Fibroblast of skin of abdomen (primary cell): ENCODE data around the gene SYNE2.
"Not testable (repeated sequence)": the region's sequence is repeated elsewhere in the genome, so short reads cannot be mapped to it uniquely, and the experiment has no call there.

ENCODE experiments used
- DNase-seq: peaks from one replicate; pipeline ENCODE4 v3.0.0-alpha.2; 2013

The SYNE2 gene

DNA sequence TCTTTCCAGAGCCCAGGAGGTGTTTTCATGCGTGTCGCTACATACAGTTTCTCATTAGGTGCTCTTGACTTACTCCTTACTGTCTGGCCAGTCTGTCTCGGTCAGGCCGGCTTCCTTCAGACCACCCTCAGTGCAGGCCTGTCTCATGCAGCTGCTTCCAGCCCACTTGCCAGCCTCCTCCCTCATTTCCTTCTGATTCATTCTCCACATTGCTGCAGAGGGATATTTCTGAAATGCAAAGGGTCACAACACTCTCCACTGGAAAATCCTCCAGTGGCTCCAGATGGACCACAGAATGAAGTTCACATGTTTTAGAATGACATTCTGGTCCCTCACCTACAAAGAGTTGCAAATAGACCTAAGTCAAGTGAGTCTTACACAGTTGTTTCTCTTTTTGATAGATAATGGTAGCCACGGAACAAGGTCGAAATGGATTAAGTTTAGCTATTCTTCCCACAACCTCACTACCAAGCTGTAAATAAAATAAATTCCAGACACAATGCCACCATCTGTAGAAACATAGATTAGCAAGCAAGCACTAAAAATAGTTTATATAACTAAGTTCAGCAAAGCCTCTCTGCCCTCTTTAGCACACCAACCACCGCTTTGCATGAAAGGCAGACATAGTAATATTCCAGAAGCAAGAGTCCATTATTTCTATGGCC is 294.5 kb downstream of the SYNE2 start:
- DNase-seq, result peak; percentile 40

- no peak for DNase-seq
Observed at GRCh38 chr14:64149921-64150320, 297.1 kb downstream of the SYNE2 start.

GRCh38 chr14:64158608-64159007 is 305.8 kb downstream of the SYNE2 start:
- DNase-seq, result no peak

- DNase-seq, result no peak
Observed at GRCh38 chr14:64159588-64159987, 306.8 kb downstream of the SYNE2 start.

DNA sequence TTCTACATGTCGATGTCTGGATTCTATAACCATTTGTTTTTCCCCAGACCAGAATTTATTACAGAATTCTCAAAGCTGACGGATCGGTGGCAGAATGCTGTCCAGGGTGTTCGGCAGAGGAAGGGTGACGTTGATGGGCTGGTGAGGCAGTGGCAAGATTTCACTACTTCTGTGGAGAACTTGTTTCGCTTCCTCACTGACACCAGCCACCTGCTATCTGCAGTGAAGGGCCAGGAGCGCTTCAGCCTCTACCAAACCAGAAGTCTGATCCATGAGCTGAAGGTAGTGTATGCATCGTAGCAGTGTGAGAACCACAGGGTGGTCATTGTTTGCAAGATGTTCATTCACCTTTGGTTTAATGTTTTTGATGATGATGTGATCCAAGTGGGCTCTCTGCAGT is 317.4 kb downstream of the SYNE2 start:
- no peak for DNase-seq

DNA sequence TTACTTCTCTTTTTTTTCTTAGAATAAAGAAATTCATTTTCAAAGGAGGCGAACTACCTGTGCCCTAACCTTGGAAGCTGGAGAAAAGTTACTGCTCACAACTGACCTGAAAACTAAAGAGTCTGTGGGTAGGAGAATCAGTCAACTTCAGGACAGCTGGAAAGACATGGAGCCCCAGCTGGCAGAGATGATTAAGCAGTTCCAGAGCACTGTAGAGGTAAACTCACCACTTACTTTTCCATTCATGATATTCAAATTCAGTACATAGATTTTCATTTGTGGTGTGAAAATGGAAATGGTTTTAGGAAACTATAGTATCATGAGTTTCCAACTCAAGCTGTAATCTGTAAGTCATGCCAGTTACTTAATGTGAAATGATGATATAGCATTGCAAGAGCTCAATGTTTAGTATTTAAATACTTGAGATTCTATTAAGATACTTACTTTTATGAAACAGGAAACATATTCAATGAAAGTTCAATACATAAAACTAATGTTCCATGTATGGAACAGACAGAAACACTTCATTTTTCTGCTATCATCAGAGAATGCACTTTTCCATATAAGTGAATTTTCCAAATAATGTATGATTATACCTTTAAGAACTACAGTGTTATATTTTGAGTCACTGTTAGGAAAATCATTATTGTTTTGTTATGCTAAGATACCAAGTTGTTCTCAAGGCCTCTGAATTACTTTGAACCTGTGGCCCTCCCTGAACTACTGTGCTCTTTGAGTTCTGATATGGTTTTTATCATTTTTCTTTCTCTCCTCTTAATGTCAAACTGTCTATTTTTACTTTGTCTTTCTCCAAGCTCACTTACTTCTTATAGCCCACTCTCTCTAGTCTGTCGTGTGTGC is 322.3 kb downstream of the SYNE2 start:
- DNase-seq, result no peak

GRCh38 chr14:64176330-64176729 is 323.5 kb downstream of the SYNE2 start:
- DNase-seq, result no peak

- DNase-seq, result no peak
Observed at GRCh38 chr14:64178814-64179213, 326.0 kb downstream of the SYNE2 start.

DNA sequence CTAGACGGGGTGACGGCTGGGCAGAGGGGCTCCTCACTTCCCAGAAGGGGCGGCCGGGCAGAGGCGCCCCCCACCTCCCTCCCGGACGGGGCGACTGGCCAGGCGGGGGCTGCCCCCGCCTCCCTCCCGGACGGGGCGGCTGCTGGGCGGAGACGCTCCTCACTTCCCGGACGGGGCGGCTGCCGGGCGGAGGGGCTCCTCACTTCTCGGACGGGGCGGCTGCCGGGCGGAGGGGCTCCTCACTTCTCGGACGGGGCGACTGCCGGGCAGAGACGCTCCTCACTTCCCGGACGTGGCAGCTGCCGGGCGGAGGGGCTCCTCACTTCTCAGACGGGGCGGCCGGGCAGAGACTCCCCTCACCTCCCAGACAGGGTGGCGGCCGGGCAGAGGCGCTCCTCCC is 330.1 kb downstream of the SYNE2 start:
- not testable (repeated sequence) for DNase-seq

- DNase-seq, result no peak
Observed at GRCh38 chr14:64184103-64184729, 331.4 kb downstream of the SYNE2 start.

- DNase-seq, result no peak
Observed at GRCh38 chr14:64185184-64185583, 332.4 kb downstream of the SYNE2 start.

DNA sequence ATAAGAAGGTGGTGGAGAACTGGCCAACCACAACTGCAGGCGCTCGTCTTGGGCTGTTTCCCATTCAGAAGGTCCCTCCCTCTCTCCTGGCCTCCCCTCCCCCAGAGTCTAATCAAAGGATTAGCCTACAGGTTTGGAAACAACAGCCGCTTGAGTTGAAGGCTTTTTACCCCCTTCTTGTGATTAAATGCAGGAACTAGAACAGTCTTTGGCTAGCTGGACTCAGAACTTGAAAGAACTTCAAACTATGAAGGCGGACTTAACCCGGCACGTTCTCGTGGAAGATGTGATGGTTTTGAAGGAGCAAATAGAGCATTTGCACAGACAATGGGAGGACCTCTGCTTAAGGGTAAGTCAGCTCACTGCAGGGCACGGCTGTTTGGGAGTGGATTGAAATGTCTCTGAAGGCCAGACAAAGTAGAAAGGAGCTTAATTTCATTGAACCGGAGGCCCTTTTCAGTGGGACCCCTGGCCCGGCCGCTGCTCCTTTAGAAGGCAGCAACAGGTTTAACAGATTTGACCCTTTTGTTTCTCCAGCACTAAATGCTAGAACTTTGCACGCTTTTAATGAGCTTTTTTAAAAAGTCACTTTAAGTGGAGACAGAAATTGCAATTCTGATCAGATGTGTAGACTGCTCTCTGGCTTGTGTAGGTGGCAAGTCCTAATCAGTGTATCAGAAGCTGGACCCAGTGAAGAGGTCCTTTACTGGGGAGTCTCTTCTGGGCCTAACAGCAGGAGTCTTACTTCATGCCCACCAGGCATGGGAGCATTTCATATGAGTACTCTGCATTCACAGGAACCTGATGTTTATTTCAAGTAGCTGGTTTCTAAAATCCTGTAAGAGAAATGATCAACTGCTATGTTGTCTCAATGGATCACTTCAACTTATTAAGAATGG is 333.7 kb downstream of the SYNE2 start:
- DNase-seq, result no peak

DNA sequence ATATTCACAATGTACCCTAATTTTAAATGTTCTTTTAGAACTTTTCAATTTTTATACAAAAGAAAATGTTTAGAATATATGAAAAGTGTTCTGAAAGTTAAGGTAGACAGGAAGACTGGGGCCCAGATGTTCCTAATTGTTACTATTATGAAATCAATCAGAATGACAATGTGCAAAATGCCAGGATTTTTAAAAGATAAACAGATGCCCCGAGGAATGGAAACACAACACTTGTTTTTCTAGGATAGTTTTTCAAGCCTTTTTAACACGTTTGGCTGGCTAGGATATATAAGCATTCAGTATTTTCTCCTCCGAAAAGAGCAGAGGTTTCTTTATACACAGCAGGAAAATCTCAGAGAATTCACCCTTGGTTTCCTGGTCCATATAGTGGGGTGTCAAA is 334.5 kb downstream of the SYNE2 start:
- DNase-seq, result no peak

DNA sequence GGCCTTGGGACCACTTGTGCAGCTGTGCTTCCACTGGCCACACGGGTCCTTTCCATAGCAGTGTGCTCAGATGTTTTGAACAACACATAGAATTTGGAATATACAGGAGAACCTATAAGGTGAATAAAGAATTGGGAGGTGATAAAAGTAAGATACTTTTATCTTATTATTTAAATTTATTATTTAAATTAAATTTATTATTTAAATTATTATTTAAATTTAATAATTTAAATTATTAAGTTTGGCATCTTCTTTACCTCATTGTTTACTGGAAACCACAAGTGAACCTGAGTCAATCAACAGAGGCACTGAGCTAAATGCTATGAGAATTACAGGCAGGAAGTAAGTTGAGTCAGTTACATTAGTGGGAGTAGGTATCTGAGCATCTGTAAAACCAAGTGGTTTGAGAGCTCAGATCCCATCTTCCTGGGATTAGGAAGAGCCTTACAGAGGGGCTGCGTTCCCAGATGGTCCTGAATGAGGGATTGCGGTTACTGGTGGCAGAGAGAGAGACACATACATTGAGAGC is 338.2 kb downstream of the SYNE2 start:
- DNase-seq, result no peak

- peak; percentile 82 for DNase-seq
Observed at GRCh38 chr14:64191756-64192155, 339.0 kb downstream of the SYNE2 start.

DNA sequence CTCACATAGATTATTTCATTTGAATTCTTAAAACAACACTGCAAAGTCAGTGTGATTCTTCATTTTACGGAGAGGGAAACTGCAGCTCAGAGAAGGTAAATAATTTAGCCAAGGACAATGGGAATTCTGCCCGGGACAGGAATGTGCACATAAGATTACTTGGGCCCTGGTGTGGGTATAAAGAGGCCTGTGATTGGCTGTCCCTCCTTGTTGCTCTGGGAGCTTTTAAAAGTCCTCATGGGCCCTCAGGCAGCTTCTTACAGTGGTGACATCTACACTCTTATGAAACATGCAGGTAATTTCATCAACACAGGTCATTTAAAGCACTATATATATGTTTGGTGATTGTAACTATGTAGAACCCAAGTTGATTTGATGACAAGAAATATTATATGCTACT is 341.0 kb downstream of the SYNE2 start:
- DNase-seq, result no peak

DNA sequence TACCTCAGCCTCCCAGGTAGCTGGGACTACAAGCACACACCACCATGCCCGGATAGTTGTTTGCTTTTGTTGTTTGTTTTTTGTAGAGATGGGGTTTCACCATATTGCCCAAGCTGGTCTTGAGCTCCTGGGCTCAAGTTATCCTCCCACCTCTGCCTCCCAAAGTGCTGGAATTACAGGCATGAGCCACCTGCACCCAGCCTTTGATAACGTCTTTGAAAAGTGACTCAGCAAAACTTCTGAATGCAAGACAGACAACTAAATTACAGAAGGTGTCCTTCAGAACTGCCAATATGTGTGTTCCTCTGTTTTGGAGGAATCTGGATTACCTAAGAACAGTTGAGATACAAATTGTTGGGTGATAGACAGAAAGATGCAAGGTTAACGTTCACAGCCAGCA is 341.6 kb downstream of the SYNE2 start:
- DNase-seq, result no peak

DNA sequence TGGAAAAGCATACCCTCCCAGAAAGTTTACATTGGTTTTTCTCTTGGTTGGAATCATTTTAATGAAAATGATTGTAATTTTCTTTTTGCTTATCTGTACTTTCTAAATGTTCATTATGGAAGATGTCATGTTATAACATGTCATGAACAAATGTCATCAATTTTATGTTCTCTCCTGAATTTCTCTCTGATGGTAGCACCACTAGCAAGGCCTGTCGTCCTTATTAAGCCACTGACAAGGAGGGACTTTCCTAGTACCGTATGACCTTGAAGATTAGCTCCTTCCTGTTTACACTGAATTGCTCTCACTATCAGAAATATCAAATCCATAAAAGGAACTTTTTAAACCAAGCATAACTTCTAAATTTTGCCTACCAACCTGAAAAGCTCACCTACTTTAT is 342.4 kb downstream of the SYNE2 start:
- no peak for DNase-seq

GRCh38 chr14:64196056-64196455 is 343.3 kb downstream of the SYNE2 start:
- no peak for DNase-seq

DNA sequence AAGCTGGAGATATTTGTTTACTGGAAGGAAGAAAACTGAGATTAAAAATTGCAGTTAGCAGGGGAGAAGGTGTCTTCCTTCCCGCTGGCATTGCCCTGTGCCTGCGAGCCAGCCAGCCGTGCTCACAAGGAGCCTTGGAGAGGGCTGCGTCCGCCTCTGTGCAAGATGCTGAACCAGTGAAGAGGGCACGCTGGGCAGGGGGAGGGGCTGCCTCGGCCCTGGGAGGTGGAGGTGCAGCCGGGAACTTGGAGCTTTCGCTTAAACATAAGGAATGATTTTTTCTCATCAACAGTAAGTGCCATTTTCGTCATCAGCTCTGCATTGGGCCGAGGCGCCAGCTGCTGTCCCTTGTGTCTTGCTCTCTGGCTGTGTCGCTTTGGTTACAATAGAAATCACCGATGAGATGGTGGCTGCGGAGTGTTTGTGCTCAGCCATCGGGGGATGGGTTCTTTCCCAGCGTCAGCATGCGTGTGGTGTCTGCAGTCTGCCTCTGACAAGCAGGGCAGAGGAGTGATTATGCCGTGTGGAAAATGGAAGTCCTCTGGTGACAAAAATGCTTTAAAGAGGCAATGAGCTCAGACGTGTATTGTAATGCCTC is 344.1 kb downstream of the SYNE2 start:
- peak; percentile 56 for DNase-seq

DNA sequence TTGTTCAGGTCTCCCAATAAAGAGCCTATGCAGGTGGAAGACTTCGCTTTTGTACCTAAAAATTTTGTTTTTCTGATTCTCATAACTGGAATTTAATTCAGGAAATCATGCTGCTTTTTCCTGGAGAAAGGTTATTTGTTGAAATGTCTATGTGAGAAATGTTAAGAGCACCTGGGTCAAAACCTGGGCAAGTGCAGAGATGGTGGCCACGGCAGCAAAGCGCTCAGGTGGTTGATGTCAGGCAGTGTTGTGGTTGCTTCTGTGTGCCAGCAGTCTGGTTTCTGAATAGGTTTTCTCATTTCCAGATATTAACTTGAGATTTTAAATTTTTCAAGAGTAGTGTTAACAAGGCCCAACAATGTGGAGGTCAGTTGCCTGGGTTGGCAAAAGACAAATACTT is 345.2 kb downstream of the SYNE2 start:
- DNase-seq, result no peak

DNA sequence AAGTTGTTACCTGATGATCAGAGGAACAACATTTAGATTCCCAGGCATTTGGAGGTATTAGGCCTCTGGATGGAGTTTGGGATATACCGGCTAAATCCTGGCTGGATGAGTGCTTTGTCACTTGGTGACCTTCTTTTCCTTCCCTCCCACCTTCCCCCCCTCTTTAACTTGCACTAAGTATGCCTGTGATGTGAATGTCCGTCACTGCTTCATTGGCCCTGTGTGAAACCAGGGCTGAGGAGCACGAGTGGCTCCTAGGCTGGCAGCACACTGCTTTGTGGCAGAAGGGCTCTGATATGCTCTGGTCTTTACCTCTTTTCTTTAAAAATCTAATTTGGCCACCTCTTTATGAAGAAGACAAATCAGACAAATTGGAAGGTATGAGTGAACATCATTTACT is 345.7 kb downstream of the SYNE2 start:
- no peak for DNase-seq
